RPMI8226 (cell line): ENCODE measurements around the gene CRK.
"Not testable (repeated sequence)": the region's sequence is repeated elsewhere in the genome, so short reads cannot be mapped to it uniquely, and the experiment has no call there.

ENCODE experiments used
- DNase-seq: peaks from one replicate; pipeline ENCODE4 v3.0.0-alpha.2; 2015

CRK gene

DNA sequence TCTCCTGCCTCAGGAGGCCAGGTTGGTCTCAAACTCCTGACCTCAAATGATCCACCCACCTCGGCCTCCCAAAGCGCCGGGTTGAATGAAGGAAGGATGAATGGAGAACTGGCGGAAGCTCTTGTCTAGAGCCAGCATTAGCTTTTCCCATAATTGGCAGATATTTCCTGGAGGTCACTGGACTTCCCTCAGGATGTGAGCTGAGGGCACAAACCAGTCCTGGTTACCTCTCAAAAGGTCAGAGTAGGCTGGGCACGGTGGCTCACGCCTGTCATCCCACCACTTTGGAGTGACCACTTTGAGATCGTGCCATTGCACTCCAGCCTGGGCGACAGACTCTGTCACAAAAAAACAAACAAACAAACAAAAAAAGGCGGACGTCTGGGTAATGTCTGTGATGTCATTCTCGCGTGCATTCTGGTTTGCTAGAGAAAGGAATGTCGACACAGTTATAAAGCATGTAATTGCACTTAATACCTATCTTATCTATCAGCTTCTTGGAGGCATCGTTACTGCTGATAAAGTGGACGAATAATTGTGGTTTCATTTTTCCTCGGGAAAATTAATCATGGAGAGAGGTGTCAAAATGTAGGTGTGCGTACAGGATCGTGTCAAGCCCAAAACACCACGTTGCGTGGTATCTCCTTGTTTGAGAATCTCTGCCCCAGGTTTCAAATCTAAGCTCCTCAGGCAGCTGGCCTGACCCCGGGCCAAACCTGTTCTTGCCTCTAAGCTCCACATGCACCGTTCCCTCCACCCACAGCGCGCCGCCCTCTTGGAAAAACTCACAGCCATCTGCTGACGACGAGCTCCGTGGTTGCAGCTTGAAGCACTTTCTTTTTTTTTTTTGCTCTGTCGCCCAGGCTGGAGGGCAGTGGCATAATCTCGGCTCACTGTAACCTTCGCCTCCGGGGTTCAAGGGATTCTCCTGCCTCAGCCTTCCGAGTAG is 6.4 kb upstream of the CRK start:
- peak; percentile 4 for DNase-seq

DNA sequence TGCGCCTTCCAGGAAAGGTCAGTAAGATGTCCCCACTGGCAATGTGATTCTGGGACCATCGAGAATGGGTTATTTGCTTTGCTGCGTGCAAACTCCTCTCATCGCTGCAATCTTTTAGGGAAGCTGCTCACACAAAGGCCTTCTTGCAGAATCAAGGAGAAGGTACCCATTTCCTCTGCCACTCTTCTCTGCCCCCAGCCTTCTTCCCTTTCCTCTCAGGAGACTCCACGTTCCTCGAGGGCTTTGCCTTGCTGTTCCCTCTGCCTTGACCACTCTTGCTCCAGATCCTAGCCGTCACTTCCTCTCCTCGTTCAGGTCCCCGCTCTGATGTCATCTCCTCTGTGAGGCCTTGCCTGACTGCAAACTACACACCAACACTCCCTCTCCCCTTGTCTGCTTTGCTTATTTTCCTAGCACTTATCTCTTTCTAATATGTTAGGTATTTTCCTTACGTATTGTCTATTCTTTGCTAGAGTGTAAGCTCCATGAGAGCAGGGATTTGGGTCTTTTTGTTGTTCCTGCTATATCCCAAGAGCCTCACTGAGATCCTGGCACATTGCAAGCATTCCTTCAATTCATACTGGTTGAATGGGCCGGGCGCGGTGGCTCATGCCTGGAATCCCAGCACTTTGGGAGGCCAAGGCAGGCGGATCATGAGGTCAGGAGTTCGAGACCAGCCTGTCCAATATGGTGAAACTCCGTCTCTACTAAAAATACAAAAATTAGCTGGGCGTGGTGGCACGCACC is 5.3 kb upstream of the CRK start:
- DNase-seq = no peak

DNA sequence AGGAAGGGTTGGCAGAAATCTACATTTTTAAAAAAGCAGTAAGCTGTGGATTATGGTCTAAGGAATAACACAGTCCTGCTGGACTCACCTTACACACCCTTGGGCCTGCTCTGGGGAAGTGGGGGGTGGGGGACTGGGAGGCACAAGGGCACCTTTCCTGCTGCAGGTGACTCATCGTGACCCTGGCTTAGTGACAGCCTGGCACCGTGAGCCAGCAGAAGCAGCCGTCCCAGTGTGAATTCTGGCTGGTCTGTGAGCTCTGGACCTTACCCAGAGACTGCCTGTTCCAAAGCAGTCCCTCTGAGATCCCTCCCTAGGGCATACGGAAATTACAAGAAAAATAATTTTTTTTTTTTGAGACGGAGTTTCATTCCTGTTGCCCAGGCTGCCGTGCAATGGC is 4.2 kb upstream of the CRK start:
- DNase-seq = peak; percentile 53

GRCh38 chr17:1455291-1455796 is 688 bp downstream of the CRK start:
- DNase-seq = peak; percentile 58

DNA sequence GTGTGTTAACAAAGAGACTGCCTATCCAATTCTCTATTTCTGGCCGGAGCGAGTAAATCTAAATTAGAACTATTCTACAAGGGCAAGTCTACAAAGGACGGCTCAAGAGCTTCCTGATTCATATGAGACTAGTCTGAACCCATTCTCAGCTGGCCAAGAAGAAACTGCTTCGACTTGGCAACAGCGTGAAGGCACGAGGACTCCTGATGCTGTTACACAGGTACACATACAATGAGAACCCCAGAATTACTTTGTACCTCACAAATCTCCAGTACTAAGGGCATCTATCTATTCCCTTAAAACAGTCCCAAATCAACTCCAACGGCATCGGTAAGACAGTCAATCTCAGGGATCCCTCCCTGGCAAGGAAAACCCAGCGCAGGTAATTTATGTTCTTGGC is 1.5 kb downstream of the CRK start:
- no peak for DNase-seq

- DNase-seq = not testable (repeated sequence)
Measured at GRCh38 chr17:1453694-1454093, 2.3 kb downstream of the CRK start.

GRCh38 chr17:1452836-1453235 is 3.2 kb downstream of the CRK start:
- DNase-seq = no peak

DNA sequence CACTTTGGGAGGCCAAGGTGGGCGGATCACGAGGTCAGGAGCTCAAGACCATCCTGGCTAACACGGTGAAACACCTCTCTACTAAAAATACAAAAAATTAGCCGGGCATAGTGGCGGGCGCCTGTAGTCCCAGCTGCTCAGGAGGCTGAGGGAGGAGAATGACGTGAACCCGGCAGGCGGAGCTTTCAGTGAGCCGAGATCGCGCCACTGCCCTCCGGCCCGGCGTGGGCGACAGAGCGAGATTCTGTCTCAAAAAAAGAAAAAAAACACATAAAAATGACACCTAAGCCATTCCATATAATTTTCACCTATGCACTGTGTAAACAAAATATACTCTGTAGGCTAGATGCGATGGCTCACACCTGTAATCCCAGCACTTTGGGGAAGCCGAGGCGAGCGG is 5.8 kb downstream of the CRK start:
- DNase-seq = not testable (repeated sequence)

- DNase-seq = no peak
Measured at GRCh38 chr17:1449412-1449967, 6.5 kb downstream of the CRK start.

DNA sequence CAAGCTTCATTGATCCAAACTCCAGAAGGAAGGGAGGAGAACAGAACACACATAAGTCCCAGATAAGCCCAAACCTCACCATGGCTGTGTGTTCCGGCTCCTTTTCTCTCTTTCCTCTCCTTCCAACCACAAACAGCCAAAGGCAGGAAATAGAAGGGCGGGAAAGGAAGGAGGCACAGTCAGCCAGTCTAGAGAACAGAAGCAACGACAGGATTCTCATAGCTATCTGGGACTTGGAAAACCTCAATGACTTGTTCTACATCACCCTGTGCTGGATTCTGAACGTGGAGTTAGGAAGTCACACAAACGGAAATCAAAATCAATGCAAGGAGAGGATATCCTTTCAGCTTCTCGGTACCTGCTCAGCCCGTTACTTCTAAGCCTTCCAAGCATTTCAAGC is 9.0 kb downstream of the CRK start:
- DNase-seq = no peak

DNA sequence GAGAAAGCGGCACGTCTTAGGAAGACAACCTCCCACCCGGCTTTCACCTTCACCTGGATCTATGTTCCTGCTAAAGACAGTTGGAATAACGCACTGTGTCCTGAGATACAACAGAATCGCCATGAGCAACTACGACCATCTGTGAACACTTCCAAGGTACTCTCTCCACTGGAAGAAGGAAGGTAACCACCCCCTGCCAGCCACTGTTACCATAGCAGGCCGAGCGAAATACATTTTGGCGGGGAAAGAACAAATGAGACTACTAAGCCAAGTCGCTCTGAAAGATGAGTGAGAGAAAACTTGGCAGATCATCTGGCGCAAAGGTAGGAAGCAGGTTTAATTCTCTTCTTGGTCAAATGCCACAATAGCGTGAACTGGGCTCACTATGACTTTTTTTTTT is 9.8 kb downstream of the CRK start:
- no peak for DNase-seq

DNA sequence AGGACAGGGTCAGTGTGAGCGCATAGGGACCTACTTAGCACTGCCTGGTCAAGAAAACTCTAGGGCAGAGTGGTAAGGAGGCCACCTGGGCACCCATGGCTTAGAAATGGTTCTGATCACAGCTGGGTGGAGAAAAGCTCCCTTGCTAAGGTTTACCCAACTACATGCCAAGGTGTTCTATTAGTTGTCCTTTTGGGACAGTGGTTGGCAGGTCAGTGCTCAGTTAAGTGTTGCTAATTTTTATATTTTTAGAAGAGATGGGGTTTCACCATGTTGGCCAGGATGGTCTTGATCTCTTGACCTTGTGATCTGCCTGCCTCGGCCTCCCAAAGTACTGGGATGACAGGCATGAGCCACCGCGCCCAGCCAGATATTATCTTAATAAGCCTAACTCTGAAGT is 10.3 kb downstream of the CRK start:
- DNase-seq = not testable (repeated sequence)

- DNase-seq = not testable (repeated sequence)
Measured at GRCh38 chr17:1442721-1443120, 13.3 kb downstream of the CRK start.

DNA sequence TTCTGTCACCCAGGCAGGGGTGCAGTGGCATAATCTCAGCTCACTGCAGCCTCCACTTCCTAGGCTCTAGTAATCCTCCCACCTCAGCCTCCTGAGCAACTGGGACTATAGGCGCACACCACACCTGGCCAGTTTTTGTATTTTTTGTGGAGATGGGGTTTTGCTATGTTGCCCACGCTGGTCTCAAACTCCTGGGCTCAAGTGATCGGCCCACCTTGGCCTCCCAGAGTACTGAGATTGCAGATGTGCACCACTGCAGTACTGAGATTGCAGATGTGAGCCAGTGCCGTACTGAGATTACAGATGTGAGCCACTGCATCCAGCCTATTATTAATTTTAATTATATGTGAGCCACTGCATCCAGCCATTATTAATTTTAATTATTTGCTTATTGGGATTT is 13.8 kb downstream of the CRK start:
- no peak for DNase-seq

DNA sequence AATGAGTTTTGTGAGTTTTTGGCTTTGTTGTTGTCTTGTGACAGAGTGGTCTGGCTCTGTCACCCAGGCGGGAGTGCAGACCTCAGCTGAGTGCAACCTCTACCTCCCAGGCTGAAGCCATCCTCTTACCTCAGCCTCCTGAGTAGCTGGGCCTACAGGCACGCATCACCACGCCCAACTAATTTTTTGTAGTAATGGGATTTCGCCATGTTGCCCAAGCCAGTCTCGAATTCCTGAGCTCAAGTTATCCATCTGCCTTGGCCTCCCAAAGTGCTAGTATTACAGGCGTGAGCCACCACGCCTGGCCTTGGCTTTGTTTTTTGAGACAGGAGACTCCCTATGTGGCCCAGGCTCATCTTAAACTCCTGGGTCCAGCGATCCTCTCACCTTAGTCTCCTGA is 15.1 kb downstream of the CRK start:
- DNase-seq = no peak

DNA sequence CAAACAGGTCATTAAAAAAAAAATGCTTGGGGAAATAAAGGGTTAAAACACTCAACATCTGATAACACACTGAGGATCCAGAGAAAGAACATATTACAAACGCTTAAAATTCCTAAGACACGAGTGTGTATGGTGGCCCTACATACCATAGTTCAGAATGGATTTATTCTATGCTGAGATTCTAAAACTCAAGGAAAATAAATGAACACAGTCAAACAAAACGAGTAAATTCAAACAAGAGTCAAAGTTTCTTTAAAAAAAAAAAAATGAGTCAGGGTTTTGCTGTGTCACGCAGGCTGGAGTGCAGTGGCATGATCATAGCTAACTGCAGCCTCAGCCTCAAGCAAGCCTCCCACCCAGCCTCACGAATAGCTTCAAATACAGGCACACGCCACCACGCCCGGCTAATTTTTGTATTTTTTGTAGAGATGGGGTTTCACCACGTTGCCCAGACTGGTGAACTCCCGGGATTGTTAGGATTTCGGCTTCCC is 17.4 kb downstream of the CRK start:
- no peak for DNase-seq

DNA sequence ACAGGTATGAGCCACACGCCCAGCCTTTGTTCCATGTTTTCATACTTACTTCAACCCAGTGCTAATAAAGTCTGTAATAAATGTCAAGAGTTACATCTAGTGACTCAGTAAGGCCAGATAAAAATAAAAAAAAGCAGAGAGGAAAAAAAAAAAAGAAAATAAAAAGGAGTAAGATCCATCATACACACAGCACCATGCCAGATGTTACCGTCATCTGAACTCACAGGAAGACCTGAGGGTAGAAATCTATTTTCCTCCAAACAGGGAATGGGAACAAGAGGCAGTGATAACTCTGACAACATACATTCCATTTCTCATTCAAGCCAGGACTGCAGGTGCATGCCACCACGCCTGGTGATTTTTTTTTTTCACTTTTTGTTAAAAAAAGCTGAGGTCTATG is 20.7 kb downstream of the CRK start:
- no peak for DNase-seq

DNA sequence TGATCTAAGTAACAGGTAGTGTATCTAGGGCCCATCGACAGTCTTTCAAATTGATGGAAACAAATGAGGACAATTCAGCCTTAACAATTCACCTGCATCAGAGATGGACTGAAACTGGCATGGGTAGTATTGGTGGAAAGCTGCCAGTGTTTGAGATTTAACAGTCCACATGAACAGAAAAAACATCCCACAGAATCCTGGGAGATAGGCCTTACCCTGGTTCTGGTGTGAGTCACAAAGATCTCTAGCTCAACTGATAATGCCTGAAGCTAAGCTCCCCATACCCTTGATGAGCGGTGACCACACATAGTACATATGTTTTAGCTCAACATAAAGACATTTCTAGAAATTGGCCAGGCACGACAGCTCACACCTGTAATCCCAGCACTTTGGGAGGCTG is 21.9 kb downstream of the CRK start:
- no peak for DNase-seq

DNA sequence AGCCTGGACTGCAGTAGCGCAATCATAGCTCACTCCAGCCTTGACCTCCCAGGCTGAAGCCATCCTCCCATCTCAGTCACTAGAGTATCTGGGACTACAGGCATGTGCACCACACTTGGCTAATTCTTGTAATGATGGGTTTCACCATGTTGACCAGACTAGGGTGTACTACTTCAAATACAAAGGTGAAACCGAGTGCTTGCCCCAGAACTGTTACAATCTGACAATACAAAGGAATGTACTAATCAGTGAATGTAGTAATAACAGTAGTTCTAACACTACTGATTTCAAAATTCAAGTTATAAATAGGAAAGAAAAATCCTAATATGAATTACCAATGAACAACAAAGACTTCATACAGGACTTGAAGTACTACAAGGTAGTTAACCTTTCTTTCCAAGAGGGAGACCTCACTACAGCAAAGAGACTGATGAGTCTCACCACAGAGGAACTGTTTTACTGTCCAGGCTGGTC is 24.4 kb downstream of the CRK start:
- no peak for DNase-seq

GRCh38 chr17:1423456-1424135 is 32.4 kb downstream of the CRK start:
- DNase-seq = no peak

- no peak for DNase-seq
Measured at GRCh38 chr17:1422885-1423284, 33.1 kb downstream of the CRK start.

DNA sequence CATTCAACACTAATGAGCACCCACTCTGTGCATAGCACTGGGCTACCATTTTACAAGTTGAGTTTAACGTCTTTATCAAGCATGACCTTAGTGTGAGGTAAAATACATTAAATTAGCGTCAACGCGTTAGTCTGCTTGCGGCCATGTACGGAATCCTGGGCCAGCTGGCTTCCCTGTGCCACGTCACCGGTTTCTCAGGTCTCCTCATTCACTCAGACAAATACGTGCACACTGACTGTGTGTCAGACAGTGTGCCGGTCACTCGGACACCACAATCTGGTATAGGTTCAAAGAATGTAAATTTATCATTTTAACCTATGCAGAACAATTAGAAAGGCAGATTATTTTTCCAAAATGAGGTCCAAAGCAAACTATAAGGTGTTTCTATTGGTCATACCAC is 34.6 kb downstream of the CRK start:
- no peak for DNase-seq

- DNase-seq = no peak
Measured at GRCh38 chr17:1420981-1421380, 35.1 kb downstream of the CRK start.
